T-helper 22 cell (primary cell): Measurements from ENCODE around the gene PTPRN2.

ENCODE experiments used
- DNase-seq: peaks from one replicate; pipeline ENCODE4 v3.0.0-alpha.2; 2020; ENCODE audit warnings: low read depth

Gene PTPRN2

GRCh38 chr7:157584420-157584819, 1003.2 kb downstream of the PTPRN2 start:
- no peak for DNase-seq

GRCh38 chr7:157581740-157582139, 1005.9 kb downstream of the PTPRN2 start:
- no peak for DNase-seq

- DNase-seq, result no peak
Observed at GRCh38 chr7:157580324-157580723, 1007.3 kb downstream of the PTPRN2 start.

GRCh38 chr7:157579425-157579824, 1008.2 kb downstream of the PTPRN2 start:
- no peak for DNase-seq

GRCh38 chr7:157577796-157578339, 1009.8 kb downstream of the PTPRN2 start:
- DNase-seq, result no peak

- DNase-seq, result no peak
Observed at GRCh38 chr7:157577061-157577460, 1010.6 kb downstream of the PTPRN2 start.

- DNase-seq, result peak; percentile 32
Observed at GRCh38 chr7:157576415-157576814, 1011.2 kb downstream of the PTPRN2 start.

GRCh38 chr7:157575777-157576176, 1011.8 kb downstream of the PTPRN2 start:
- DNase-seq, result no peak

- no peak for DNase-seq
Observed at GRCh38 chr7:157574914-157575586, 1012.6 kb downstream of the PTPRN2 start.

- DNase-seq, result no peak
Observed at GRCh38 chr7:157574120-157574825, 1013.4 kb downstream of the PTPRN2 start.

GRCh38 chr7:157573244-157573643, 1014.4 kb downstream of the PTPRN2 start:
- DNase-seq, result no peak

- no peak for DNase-seq
Observed at GRCh38 chr7:157572622-157573021, 1015.0 kb downstream of the PTPRN2 start.

GRCh38 chr7:157570531-157571200, 1017.0 kb downstream of the PTPRN2 start:
- DNase-seq, result no peak

GRCh38 chr7:157569967-157570366, 1017.7 kb downstream of the PTPRN2 start:
- no peak for DNase-seq

- peak; percentile 40 for DNase-seq
Observed at GRCh38 chr7:157568770-157569584, 1018.6 kb downstream of the PTPRN2 start.

- DNase-seq, result no peak
Observed at GRCh38 chr7:157568106-157568769, 1019.4 kb downstream of the PTPRN2 start.

GRCh38 chr7:157567666-157568065, 1020.0 kb downstream of the PTPRN2 start:
- DNase-seq, result no peak

GRCh38 chr7:157566631-157567006, 1021.0 kb downstream of the PTPRN2 start:
- no peak for DNase-seq

- no peak for DNase-seq
Observed at GRCh38 chr7:157565981-157566630, 1021.5 kb downstream of the PTPRN2 start.

GRCh38 chr7:157565201-157565626, 1022.4 kb downstream of the PTPRN2 start:
- no peak for DNase-seq
